Activated T-cell treated with anti-CD3 and anti-CD28 coated beads, Interleukin-2, amount 50 U/mL, for 48 hours (primary cell): ENCODE results near the gene RNU6-9.
A peak's percentile ranks its signal among the peaks of the same experiment; 100 is the strongest.

Source experiments
- DNase-seq, 2 experiments: peaks; one replicate each; pipeline ENCODE4 v3.0.0-alpha.2; 2020

Gene RNU6-9

DNA sequence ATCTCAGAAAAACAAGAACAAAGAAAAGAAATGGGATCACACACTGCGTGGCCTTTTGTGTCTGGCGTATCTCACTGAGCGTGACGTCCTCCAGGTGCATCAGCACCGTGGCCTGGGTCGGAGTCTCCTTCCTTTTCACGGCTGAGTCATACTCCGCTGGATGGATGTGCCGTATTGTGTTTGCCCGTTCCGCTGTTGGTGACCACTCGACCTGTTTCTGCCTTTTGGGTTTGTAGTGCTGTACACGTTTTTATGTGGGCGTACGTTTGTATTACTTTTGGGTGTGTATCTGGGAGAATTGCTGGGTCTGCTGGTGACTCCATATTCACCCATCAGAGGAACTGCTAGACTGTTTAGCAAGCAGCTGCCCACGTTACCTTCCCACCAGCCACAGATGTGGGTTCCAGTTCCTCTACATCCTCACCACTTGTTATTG lies 44.0 kb downstream of the RNU6-9 start:
- DNase-seq, result peak; percentile 55 to 67

DNA sequence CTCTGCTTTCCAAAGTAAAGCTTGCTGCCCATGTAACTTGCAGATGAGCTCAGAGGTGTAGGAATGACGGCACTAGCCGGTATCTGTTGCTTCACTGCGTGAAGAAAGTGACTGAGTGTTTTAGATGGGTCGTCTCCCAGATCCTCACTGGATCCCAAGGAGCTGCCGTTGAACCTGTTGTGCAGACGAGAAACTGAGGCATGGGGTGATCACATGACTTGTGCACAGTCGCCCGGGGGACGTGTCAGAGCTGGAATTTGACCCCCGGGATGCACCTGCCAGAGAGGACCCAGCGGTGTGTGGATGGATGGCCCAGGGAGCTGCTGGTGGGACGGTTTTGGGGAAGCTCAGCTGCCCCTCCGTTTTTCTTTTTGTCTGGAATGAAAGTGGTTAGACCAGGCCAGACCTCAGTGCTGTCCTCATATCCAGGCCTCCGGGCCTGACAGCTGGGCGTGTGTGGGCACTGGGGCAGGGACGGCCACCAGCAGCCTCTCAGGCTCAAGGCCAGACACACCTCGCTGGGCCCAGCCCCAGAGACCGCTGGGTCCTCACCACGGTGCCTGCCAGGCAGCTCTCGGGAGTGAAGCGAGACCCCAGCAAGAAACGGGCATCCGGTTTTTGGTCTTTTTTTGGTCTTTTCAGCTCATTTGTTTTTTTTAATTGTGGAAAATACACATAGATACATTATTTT lies 45.1 kb downstream of the RNU6-9 start:
- no peak for DNase-seq

DNA sequence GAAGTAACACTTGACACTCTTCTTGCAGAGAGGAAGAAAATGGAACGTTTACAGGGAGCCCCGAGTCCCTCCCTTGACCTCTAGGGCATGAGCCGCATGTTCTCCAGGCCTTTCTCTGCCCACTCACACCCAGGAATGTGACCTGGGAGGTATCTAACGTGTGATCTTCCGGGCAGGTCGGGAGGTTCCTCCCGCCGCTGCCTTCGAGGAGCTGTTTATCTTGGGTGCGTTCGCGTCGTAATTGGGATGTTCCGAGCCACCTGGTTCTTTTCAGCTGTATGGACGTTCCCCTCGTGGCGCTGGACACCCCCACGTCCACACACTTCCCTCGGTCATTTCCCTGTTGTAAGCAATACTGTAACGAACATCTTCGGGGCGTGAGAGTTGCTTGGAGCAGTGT lies 46.2 kb downstream of the RNU6-9 start:
- DNase-seq, result no peak

GRCh38 chr19:939922-940321 lies 46.6 kb downstream of the RNU6-9 start:
- DNase-seq, result no peak

GRCh38 chr19:940591-941291 lies 47.5 kb downstream of the RNU6-9 start:
- peak; percentile 66 to 75 for DNase-seq

DNA sequence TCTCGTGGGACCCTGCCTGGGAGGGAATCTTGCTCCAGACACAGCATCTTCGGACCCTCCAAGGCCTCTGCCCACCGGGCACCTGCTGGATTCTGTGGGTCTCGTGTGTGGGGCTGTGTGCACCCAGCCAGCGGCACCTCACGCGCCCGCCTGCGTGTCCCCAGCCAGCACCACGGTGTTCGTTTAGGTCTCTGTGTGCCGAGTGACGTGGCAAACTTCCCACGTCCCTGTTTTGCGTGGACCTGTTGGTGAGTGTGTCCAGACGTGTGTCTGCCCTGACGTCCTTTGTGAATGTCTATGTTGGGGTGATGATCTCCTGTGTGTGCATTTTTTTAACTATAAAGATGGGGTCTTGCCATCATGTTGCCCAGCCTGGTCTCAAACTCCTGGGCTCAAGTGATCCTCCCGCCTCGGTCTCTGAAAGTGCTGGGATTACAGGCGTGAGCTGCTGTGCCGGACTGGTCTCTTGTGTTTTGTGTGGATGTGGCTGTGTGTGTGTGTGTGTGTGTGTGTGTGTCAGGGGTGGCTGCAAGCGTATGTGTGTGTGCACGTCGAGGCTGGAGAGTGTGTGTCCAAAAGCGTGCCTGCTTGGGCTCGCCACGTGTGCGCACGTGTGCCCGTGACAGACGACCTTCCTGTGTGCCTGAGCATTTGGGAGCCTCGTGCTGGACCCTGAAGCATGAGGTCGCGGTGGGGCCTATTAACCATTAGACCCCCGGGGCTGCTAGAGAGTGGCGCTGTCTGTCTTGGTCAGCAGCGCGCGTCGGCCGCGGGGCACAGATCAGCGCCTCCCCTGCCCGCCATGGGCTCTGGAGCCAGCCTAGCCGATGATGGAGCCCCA lies 48.2 kb downstream of the RNU6-9 start:
- no peak for DNase-seq

GRCh38 chr19:942133-942645 lies 48.9 kb downstream of the RNU6-9 start:
- no peak for DNase-seq
